ENCODE data around the gene NUP42.

Gene NUP42

GRCh38 chr7:23210506-23210905 is 28.7 kb downstream of the NUP42 start:
- H3K4me3 ChIP-seq (ENCODE audit: low read depth, low read length), result no peak overlapping the region
- DNase-seq (ENCODE audit: low read depth), result no peak
- no peak for TF ChIP-seq CTCF (IDR thresholded peaks at IDR 0.05; ENCODE audit: insufficient read depth, low read depth, low read length, missing control alignments)

DNA sequence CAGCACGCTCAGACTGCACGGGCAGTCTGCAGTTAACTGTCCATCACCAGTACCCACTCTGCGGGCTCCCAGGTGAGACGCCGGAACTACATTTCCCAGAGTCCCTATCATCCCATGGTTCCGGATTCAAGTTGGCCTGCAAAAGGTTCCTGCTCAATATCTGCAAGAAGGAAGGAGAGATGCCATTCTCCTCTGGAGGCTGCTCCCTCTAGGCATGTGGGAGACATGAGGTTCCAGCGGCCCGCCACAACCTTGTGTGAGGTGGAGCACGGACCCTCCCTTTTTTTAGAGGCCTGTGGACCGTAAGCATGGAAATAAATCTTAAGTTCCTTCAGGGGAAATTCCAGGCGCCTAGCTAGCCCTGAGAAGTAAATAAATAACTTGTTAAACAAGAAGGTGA is 29.7 kb downstream of the NUP42 start:
- H3K4me3 ChIP-seq (ENCODE audit: low read depth, low read length), result no peak overlapping the region
- no peak for TF ChIP-seq CTCF (IDR thresholded peaks at IDR 0.05; ENCODE audit: insufficient read depth, low read depth, low read length, missing control alignments)
- DNase-seq (ENCODE audit: low read depth), result no peak

DNA sequence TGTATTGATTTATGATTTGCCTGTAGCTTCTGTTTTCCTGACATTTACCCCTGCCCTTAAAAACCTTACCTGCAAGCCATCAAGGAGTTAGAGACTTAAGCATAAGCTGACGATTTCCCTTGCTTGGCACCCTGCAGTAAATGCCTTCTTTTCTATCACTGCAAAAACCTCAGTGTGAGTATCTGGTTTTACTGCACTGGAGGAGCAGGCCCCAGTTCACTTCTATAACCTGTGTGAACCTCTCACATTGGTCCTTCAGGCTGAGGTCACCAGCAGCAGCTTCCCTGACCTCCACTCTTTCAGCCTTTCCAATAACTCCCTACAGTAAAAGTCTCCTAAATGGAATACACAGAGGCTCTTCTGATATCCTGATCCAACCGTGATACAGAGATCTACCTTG is 30.5 kb downstream of the NUP42 start:
- no peak for DNase-seq (ENCODE audit: low read depth)
- TF ChIP-seq CTCF (IDR thresholded peaks at IDR 0.05; ENCODE audit: insufficient read depth, low read depth, low read length, missing control alignments), result no peak
- no peak overlapping the region for H3K4me3 ChIP-seq (ENCODE audit: low read depth, low read length)

DNA sequence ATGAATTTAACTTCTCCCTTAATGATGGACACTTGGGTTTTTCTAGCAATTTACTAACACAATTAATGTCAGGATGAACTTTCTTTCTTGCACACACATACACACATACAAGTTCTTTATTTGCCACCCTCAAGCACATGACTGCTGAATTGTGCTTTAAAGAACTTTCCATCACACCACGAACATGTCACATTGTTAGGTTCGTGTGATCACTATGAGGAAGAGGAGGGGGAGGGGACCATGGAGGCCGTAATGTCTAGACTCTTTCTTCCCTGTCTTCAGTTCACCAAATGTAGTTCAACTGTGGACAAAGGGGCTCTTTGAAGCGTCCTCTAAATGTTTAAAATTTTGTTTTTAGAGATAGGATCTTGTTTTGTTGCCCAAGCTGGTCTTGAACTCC is 31.0 kb downstream of the NUP42 start:
- no peak for DNase-seq (ENCODE audit: low read depth)
- no peak overlapping the region for H3K4me3 ChIP-seq (ENCODE audit: low read depth, low read length)
- no peak for TF ChIP-seq CTCF (IDR thresholded peaks at IDR 0.05; ENCODE audit: insufficient read depth, low read depth, low read length, missing control alignments)

- no peak for TF ChIP-seq CTCF (IDR thresholded peaks at IDR 0.05; ENCODE audit: insufficient read depth, low read depth, low read length, missing control alignments)
- no peak overlapping the region for H3K4me3 ChIP-seq (ENCODE audit: low read depth, low read length)
Observed at GRCh38 chr7:23213755-23214154, 31.9 kb downstream of the NUP42 start.

DNA sequence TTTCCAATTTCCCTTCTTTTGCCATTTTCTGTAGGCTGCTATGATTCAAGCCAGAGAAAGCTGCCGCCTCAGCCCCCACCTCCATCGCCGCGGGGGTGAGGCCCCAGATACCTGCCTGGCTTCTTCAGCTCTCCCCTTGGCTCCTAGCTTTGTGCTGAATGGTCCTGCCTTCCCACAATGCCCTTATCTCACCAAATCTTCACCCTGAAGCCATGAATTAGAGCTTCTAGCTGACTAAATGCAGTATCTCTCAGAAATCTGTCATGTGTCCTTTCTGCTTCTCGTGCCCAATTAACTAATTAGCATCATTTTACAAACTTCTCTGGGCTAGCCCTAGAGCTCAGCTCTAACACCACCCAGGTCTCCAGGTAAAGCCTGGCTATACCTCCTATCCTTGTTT is 32.6 kb downstream of the NUP42 start:
- no peak overlapping the region for H3K4me3 ChIP-seq (ENCODE audit: low read depth, low read length)
- TF ChIP-seq CTCF (IDR thresholded peaks at IDR 0.05; ENCODE audit: insufficient read depth, low read depth, low read length, missing control alignments), result no peak
- no peak for DNase-seq (ENCODE audit: low read depth)

More at GRCh38 chr7:23213755-23214154, 31.9 kb downstream of the NUP42 start:
- no peak for DNase-seq (ENCODE audit: low read depth)

- H3K4me3 ChIP-seq (ENCODE audit: low read depth, low read length), result no peak overlapping the region
- TF ChIP-seq CTCF (IDR thresholded peaks at IDR 0.05; ENCODE audit: insufficient read depth, low read depth, low read length, missing control alignments), result no peak
Observed at GRCh38 chr7:23214938-23215337, 33.1 kb downstream of the NUP42 start.

More at GRCh38 chr7:23214938-23215337, 33.1 kb downstream of the NUP42 start:
- DNase-seq (ENCODE audit: low read depth), result no peak
